ENCODE measurements around the gene NCOA1.
A peak's percentile ranks its signal among the peaks of the same experiment; 100 is the strongest.
"Not testable (repeated sequence)": the region's sequence is repeated elsewhere in the genome, so short reads cannot be mapped to it uniquely, and the experiment has no call there.

NCOA1 gene

GRCh38 chr2:24644032-24644431 is 153.0 kb downstream of the NCOA1 start:
- no peak for DNase-seq

DNA sequence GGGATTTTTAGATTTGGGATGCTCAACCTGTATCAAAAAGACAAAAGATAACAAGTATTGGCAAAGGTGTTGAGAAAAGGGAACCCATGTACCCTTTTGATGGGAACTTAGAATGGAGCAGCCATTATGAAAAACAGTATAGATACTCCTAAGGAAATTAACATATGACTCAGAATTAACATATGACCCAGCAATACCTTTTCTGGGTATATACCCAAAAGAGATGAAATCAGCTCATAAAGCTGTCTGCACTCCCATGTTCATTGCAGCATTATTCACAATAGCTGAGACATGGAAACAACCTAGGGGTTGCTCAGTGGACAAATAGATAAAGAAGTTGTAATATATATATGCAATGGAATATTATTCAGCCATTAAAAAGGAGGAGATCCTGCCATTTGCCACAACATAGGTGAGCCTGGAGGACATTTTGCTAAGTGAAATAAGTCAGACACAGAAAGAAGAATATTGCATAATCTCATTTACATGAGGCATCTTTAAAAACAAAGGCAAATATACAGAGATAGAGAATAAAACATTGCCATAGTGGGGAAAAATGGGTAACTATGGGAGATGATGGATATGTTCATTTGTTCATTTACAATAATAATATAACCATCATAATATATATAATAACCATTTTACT is 160.1 kb downstream of the NCOA1 start:
- no peak for DNase-seq

DNA sequence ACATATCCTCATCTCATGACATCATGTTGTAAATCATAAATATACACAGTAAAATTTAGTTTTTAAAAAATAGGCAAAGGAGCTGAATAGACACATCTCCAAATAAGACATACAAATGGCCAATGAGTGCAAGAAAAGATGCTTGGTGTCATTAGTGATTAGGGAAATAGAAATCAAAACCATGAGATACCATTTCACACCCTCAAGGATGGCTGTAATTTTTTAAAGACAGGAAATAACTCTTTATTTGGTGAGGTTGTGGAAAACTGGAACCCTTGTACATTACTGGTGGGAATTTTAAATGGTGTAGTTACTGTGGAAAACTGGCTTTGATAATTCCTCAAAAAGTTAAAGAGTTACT is 160.6 kb downstream of the NCOA1 start:
- DNase-seq, result no peak

DNA sequence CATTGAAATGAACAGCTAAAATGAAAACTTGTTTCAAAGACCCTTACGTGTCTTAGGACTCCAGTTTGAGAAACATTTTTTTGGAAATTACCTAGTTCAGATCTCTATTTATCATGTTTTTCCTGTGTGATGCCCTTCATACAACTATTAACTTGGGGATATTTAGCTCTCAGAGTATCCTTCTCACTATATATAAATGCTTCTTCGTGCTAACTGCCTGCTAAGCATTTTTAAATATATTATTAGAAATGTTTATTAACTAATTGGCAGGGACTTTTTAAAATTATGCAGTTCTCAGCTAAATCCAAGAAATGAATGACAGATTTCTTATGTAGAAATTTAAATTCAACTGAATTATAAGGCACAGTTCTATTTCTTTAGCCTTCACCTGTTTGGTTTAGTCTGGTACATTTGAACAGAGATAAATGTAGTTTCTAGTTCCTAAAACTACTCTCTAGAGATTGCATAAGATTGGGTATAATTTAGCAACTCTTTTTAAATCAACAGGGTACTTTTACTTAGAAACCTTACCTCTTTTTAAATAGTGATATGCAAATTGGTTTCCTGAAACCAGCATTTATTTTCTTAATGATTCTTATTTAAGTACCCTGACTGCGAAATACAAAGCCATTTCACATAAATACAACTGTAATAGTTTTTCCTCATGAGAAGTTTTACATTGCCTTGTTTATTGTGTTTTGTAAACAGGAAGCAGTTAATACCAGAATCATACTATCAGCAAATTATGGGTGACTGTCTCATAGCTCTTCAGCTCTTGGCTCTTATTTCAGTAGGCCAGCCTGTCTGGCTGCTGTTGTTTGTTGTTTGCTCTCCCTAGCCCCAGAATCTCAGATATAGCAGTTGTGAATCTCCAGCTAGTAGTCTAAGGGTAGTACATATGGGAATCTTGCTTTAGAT is 161.5 kb downstream of the NCOA1 start:
- no peak for DNase-seq

GRCh38 chr2:24657818-24658217 is 166.8 kb downstream of the NCOA1 start:
- no peak for DNase-seq

- no peak for DNase-seq
Measured at GRCh38 chr2:24658531-24659202, 167.6 kb downstream of the NCOA1 start.

DNA sequence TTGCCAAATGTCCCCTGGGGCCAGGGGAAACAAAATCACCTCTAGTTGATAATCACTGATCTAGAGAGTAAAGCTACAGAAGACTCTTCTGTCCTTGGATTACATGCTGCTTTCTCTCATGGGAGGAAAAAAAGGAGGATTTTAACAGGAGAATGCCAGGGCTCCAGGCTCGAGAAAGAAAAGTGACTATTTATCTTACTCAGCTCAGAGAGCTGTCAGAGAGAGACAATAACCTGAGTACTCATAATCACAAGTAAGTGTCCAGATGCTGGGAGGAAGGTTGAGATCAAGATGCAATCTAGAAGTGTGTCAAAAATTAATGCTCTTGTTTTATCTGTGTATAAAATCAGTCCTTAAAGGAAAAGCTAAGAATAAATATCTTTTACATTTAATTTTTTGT is 168.8 kb downstream of the NCOA1 start:
- DNase-seq, result no peak

GRCh38 chr2:24667542-24667941 is 176.5 kb downstream of the NCOA1 start:
- DNase-seq, result no peak

DNA sequence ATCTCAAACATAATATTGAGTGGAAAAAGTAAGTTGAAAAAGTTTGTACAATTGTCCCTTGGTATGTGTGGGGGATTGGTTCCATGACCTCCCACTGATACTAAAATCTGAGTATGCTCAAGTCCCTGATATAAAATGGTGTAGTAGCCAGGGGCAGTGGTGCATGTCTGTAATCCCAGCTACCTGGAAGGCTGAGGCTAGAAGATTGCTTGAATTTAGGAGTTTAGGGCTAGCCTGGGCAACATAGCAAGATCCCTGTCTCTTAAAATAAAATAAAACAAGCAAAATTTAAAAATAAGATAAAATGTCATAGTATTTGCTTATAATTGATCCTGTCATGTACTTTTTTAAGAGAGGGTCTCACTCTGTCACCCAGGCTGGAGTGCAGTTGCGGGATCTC is 180.2 kb downstream of the NCOA1 start:
- no peak for DNase-seq

GRCh38 chr2:24672589-24672988 is 181.5 kb downstream of the NCOA1 start:
- DNase-seq, result peak in 1 of 2 experiments; percentile 20

- no peak for DNase-seq
Measured at GRCh38 chr2:24675338-24675737, 184.3 kb downstream of the NCOA1 start.

DNA sequence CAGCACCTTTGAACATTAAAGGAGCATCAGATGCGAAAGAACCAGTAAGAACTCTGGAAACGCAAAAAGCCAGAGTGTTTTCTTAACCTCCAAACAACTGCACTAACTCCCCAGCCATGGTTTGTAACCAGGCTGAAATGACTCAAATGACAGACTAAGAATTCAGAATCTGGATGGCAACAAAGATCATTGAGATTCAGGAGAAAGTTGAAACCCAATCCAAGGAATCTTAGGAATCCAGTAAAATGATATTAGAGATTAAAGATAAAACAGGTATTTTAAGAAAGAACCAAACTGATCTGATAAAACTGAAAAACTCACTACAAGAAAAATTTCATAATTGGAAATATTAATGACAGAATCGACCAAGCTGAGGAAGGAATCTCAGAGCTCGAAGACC is 185.4 kb downstream of the NCOA1 start:
- DNase-seq, result no peak

GRCh38 chr2:24678066-24678465 is 187.0 kb downstream of the NCOA1 start:
- DNase-seq, result not testable (repeated sequence)

DNA sequence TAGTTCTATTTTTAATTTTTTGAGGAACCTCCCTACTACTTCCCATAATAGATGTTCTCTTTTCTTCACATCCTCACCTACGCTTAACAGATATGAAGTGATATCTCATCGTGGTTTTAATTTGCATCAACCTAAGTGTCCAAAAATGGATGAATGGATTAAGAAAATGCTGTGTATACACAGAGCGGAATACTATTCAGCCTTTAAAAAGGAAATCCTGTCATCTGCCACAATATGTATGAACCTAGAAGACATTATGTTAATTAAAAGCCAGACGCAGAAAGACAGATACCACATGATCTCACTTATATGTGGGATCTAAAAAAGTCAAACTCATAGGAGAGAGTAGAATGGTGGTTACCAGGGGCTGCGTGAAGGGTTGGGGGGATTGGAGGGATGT is 189.1 kb downstream of the NCOA1 start:
- no peak for DNase-seq

DNA sequence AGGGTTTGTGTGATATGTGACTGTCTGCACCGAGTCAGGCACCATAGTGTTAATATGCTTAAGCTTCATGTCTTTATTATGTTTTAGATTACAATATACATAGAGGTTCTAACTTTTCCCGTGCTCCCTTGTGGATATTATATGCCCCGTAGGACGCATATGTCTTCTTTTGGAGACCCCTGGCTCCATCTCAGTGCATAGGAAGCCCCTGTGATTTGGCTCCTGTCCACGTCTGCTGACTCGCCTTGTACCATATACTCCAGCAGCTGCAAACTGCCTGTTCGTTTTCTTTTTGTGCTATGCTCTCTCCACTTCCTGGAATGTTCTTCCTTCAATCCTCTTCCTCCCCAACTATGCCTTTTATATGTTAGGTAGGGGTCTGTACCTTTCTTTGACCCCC is 191.2 kb downstream of the NCOA1 start:
- no peak for DNase-seq

DNA sequence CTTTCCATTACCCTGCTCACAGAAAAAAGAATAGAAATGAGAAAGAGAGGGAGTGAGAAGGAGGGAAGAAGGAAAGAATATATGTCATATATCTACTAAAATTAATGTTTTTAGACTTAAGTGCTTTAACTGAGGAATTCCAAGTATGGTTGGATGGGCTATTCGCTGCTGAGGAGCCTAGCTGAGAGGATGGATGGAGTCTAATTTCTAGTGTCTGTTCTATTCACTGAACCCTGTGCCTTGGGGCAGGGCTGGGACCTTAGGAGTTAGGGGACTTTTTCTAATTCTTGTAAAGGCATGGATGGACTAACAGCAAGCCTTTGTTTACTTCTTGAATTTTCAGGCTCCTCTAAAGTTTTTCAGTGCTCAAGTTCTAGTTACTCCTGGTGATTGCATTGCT is 192.4 kb downstream of the NCOA1 start:
- no peak for DNase-seq

DNA sequence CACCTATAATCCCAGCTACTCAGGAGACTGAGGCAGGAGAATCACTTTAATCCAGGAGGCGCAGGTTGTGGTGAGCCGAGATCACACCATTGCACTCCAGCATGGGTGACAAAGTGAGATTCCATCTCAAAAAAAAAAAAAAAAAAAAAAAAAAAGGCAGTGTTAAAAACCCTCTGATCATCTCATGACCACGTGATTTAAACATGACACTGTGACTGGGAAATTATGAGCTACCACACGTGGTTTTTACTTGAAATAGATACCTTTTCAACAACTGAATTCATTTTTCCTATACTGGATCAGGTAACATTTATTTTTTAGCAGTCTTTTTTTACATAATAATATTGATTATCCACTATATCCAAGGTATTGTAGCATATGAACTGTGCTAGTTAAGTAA is 199.5 kb downstream of the NCOA1 start:
- no peak for DNase-seq

GRCh38 chr2:24691806-24692205 is 200.8 kb downstream of the NCOA1 start:
- DNase-seq, result no peak

DNA sequence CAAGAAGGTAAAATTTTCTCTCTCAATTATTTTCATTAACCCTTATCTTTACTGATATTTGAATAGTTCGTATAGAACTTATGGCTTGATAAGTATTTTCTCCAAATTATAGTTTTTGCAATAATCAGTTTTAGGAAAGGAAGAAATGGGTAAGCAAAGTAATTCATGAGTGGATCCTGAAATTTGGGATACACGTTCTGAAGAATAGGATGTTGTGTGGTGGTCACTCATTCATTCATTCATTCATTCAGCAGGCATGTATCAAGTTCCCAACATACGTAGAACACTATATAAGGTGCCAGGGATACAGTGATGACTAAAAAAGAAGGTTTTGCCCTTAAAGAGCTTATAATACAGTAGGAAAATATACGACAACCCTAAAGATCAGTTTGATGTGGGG is 206.7 kb downstream of the NCOA1 start:
- DNase-seq, result no peak

- DNase-seq, result no peak
Measured at GRCh38 chr2:24702800-24703199, 211.7 kb downstream of the NCOA1 start.

DNA sequence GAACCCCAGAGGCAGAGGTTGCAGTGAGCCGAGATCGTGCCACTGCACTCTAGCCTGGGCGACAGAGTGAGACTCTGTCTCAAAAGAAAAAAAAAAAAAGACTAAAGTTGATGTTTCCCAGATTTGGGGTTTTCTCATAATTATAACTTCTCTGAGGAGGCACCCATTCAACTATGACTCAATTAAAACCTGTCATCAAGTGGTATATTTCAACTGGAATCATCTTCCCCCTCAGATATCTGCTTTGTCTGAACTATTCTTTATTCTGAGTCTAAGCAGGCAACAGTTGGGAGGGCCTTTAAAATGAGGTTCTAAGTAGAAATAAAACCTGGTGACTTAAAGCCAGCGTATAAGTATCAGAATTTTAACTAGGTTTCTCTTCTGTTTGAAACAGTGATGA is 213.6 kb downstream of the NCOA1 start:
- DNase-seq, result no peak

DNA sequence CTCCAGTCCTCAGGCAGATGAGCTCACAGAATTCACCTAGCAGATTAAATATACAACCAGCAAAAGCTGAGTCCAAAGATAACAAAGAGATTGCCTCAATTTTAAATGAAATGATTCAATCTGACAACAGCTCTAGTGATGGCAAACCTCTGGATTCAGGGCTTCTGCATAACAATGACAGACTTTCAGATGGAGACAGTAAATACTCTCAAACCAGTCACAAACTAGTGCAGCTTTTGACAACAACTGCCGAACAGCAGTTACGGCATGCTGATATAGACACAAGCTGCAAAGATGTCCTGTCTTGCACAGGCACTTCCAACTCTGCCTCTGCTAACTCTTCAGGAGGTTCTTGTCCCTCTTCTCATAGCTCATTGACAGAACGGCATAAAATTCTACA is 216.1 kb downstream of the NCOA1 start:
- no peak for DNase-seq

DNA sequence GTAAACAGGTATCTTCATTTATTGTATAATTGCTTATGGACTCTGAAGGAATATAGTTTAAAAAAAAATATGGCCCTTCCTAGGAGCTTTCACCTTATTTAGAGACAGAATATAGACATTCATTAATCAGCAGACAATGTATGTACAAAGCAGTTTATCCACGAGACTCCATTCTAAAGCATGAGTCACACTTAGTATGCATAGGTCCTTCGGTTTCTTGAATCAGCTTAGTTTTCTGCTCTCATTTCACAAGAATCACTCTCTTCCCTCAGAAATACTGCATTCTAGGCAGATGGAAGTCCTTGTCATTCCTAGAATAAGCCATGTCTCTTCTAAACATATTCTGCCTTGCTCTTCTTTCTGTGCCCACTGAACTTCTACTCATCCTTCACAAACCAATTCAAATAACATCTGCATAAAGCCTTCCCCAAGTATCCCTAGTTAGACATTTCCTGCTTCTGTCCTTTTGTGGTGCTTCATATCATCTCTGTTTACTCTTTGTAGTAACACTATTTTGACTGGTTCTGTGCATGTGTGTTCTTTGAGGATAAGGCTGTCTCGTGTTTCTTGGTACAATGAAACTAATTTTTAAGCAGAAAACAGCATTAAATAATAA is 217.6 kb downstream of the NCOA1 start:
- no peak for DNase-seq

DNA sequence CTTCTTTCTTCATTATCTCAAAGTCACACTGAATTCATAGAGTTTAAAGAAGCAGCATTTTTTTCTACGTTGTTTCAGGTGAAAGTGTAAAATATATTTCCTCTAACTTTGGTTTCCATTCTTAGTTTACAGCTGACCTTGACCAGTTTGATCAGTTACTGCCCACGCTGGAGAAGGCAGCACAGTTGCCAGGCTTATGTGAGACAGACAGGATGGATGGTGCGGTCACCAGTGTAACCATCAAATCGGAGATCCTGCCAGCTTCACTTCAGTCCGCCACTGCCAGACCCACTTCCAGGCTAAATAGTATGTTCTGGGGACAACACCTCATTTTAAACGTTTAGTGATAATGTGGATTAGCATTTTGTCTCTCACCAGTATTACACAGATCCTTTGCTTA is 219.8 kb downstream of the NCOA1 start:
- DNase-seq, result no peak
